H1 (cell line): Measurements from ENCODE around the gene SLC4A11. TPM values are rescaled to one million over a fixed set of nuclear protein-coding genes. Genes with fewer than 3 reads are reported as not detected.
"Not testable (repeated sequence)": the region's sequence is repeated elsewhere in the genome, so short reads cannot be mapped to it uniquely, and the experiment has no call there.

Source experiments
- CTCF ChIA-PET: fragments of 300-600 bp; sonication (Branson Sonifier 250); formaldehyde crosslinking; loops from one replicate; lab custom pipeline; 2021; ENCODE audit not compliant: partially characterized antibody; lab: Charles Lee
- POLR2A ChIA-PET: fragments of 300-600 bp; sonication (Branson Sonifier 250); formaldehyde crosslinking; loops from one replicate; lab custom pipeline; 2021; ENCODE audit warnings: inconsistent platforms; ENCODE audit not compliant: partially characterized antibody; lab: Charles Lee
- DNase-seq, 2 experiments: peaks; one replicate each; pipeline versions ENCODE4 v3.0.0 to v3.0.0-alpha.2; 2010 to 2022; ENCODE audit warnings: low spot score in 2 of 2, low read depth in 1 of 2, mixed read lengths in 1 of 2
- FAIRE-seq: peaks from 2 replicates; lab custom pipeline; 2011; peaks lifted over from hg19 to GRCh38; lab: Jason Lieb, UNC
- H2AFZ ChIP-seq: 2 replicates; pipeline ENCODE4 v1.8.1; 2012; ENCODE audit warnings: low read length, inconsistent platforms
- H2AK5ac ChIP-seq: 2 replicates; pipeline ENCODE4 v1.6.1; 2013; ENCODE audit warnings: low read depth, low read length
- H2BK120ac ChIP-seq: replicated peaks from 2 replicates; pipeline ENCODE3; 2013; ENCODE audit warnings: low read depth, low read length, inconsistent platforms
- H2BK12ac ChIP-seq: 2 replicates; pipeline ENCODE4 v1.6.1; 2013; ENCODE audit warnings: low read depth, low read length
- H2BK15ac ChIP-seq: 2 replicates; pipeline ENCODE4 v1.6.1; 2013; ENCODE audit warnings: low read length
- H2BK20ac ChIP-seq: 2 replicates; pipeline ENCODE4 v1.6.1; 2013; ENCODE audit warnings: low read length
- H2BK5ac ChIP-seq: 2 replicates; pipeline ENCODE4 v1.6.1; 2013; ENCODE audit warnings: low read depth, low read length
- H3K14ac ChIP-seq: 2 replicates; pipeline ENCODE4 v1.6.1; 2013; ENCODE audit warnings: inconsistent platforms; ENCODE audit not compliant: insufficient read length
- H3K18ac ChIP-seq: 2 replicates; pipeline ENCODE4 v1.6.1; 2013; ENCODE audit warnings: low read length; ENCODE audit errors: extremely low read depth
- H3K23ac ChIP-seq: 2 replicates; pipeline ENCODE4 v1.6.1; 2013; ENCODE audit warnings: inconsistent platforms; ENCODE audit not compliant: insufficient read length
- H3K23me2 ChIP-seq: 2 replicates; pipeline ENCODE4 v1.6.1; 2013; ENCODE audit warnings: low read depth, low read length
- H3K27ac ChIP-seq: 2 replicates; pipeline ENCODE4 v1.6.1; 2011; ENCODE audit warnings: low read depth, low read length, inconsistent platforms
- H3K27me3 ChIP-seq, 4 experiments: replicated peaks in 1 of 4; 1 replicate in 1 of 4; 2 replicates in 3 of 4; pipeline versions ENCODE4 v1.6.1 to v1.8.1; 2011 to 2013; ENCODE audit warnings: low read length in 3 of 4, mild to moderate bottlenecking in 3 of 4, inconsistent platforms in 2 of 4, mixed read lengths in 2 of 4, moderate library complexity in 1 of 4; ENCODE audit not compliant: control insufficient read depth in 3 of 4, insufficient read depth in 3 of 4; ENCODE audit errors: extremely low read depth in 1 of 4
- H3K36me3 ChIP-seq, 4 experiments: 2 replicates each; pipeline versions ENCODE4 v1.6.1 to v1.8.1; 2011 to 2013; ENCODE audit warnings: mild to moderate bottlenecking in 4 of 4, low read length in 3 of 4, moderate library complexity in 2 of 4, control low read depth in 1 of 4, inconsistent platforms in 1 of 4; ENCODE audit not compliant: insufficient read depth in 4 of 4, control insufficient read depth in 2 of 4
- H3K4ac ChIP-seq: replicated peaks from 2 replicates; pipeline ENCODE3; 2013; ENCODE audit warnings: low read length, low read depth, mixed read lengths, inconsistent platforms; ENCODE audit not compliant: insufficient read length
- H3K4me1 ChIP-seq, 4 experiments: replicated peaks in 1 of 4; 1 replicate in 1 of 4; 2 replicates in 3 of 4; pipeline versions ENCODE4 v1.6.1 to v1.8.1; 2011 to 2013; ENCODE audit warnings: low read length in 3 of 4, inconsistent platforms in 2 of 4, mixed read lengths in 1 of 4; ENCODE audit not compliant: insufficient read depth in 4 of 4, control insufficient read depth in 3 of 4
- H3K4me2 ChIP-seq, 2 experiments: 2 replicates each; pipeline versions ENCODE4 v1.6.1 to v1.8.1; 2011 to 2013; ENCODE audit warnings: low read depth in 2 of 2, low read length in 2 of 2, control low read depth in 1 of 2, inconsistent platforms in 1 of 2, mild to moderate bottlenecking in 1 of 2; ENCODE audit not compliant: insufficient read depth in 1 of 2
- H3K4me3 ChIP-seq, 4 experiments: fragments of 200-600, 300-600 bp in 1 of 4; sonication (generic), shearing (Covaris generic), sonication (Bioruptor Twin) in 1 of 4; 2 replicates each; pipeline versions ENCODE4 v1.5.1 to v1.8.1; 2011 to 2016; ENCODE audit warnings: low read length in 4 of 4, low read depth in 3 of 4, control low read depth in 2 of 4, inconsistent platforms in 2 of 4, mild to moderate bottlenecking in 2 of 4, mixed read lengths in 1 of 4, moderate library complexity in 1 of 4; ENCODE audit not compliant: insufficient read depth in 2 of 4; ENCODE audit errors: extremely low read depth in 1 of 4
- H3K56ac ChIP-seq: replicated peaks from 2 replicates; pipeline ENCODE3; 2013; ENCODE audit warnings: low read depth, mild to moderate bottlenecking, mixed read lengths, low read length, inconsistent platforms; ENCODE audit not compliant: insufficient read length
- H3K79me1 ChIP-seq: 2 replicates; pipeline ENCODE4 v1.6.1; 2013; ENCODE audit warnings: low read depth, low read length, control low read depth
- H3K79me2 ChIP-seq, 2 experiments: 2 replicates each; pipeline versions ENCODE4 v1.6.1 to v1.8.1; 2012 to 2013; ENCODE audit warnings: low read length in 2 of 2, mild to moderate bottlenecking in 2 of 2, inconsistent platforms in 1 of 2; ENCODE audit not compliant: insufficient read depth in 2 of 2, control insufficient read depth in 1 of 2
- H3K9ac ChIP-seq, 4 experiments: replicated peaks in 1 of 4; 1 replicate in 1 of 4; 2 replicates in 3 of 4; pipeline versions ENCODE4 v1.6.1 to v1.8.1; 2011 to 2013; ENCODE audit warnings: low read depth in 3 of 4, low read length in 3 of 4, control low read depth in 2 of 4, mild to moderate bottlenecking in 2 of 4, moderate library complexity in 2 of 4, inconsistent platforms in 1 of 4; ENCODE audit errors: extremely low read depth in 1 of 4
- H3K9me3 ChIP-seq, 2 experiments: 2 replicates each; pipeline versions ENCODE4 v1.6.1 to v1.8.1; 2012 to 2013; ENCODE audit warnings: mild to moderate bottlenecking in 2 of 2, moderate library complexity in 2 of 2, control low read depth in 1 of 2, inconsistent platforms in 1 of 2, low read depth in 1 of 2, low read length in 1 of 2, mixed read lengths in 1 of 2; ENCODE audit not compliant: insufficient read depth in 2 of 2
- H4K20me1 ChIP-seq, 2 experiments: replicated peaks in 1 of 2; 2 replicates each; pipeline versions ENCODE3 to v1.8.1; 2011 to 2013; ENCODE audit warnings: inconsistent platforms in 2 of 2, low read length in 2 of 2, mild to moderate bottlenecking in 1 of 2; ENCODE audit not compliant: insufficient read depth in 2 of 2, control insufficient read depth in 1 of 2
- H4K5ac ChIP-seq: 2 replicates; pipeline ENCODE4 v1.6.1; 2013; ENCODE audit warnings: low read length, low read depth, mixed read lengths, inconsistent platforms; ENCODE audit not compliant: insufficient read length
- H4K8ac ChIP-seq: 2 replicates; pipeline ENCODE4 v1.8.0; 2013; ENCODE audit warnings: mild to moderate bottlenecking, moderate library complexity, low read length, inconsistent platforms; ENCODE audit not compliant: insufficient read depth; ENCODE audit errors: extremely low read depth
- H4K91ac ChIP-seq: replicated peaks from 2 replicates; pipeline ENCODE3; 2013; ENCODE audit warnings: low read length, mixed read lengths, inconsistent platforms; ENCODE audit not compliant: insufficient read length
- CBX8 ChIP-seq: fragments of 300-800, 300-1000 bp; sonication (generic); IDR thresholded peaks from 2 replicates; pipeline ENCODE4 v1.7.1; 2016; ENCODE audit warnings: low read depth, low read length, borderline replicate concordance
- EP300 ChIP-seq, 2 experiments: IDR thresholded peaks; 1 replicate in 1 of 2; 2 replicates in 1 of 2; pipeline ENCODE4 v1.6.1; 2011 to 2012; ENCODE audit warnings: low read depth in 2 of 2, low read length in 2 of 2, mild to moderate bottlenecking in 2 of 2, borderline replicate concordance in 1 of 2, inconsistent platforms in 1 of 2, moderate library complexity in 1 of 2
- GABPA ChIP-seq: IDR thresholded peaks from 2 replicates; pipeline ENCODE4 v1.6.1; 2011; ENCODE audit warnings: mild to moderate bottlenecking, low read length, moderate library complexity, borderline replicate concordance; ENCODE audit not compliant: insufficient read depth
- WGBS, 2 experiments: shearing (Covaris generic) in 1 of 2; methylation state at CpG; one replicate each; pipeline versions ENCODE4 v1.1.6 to v1.1.7; 2013 to 2015; ENCODE audit warnings: low lambda C conversion rate in 2 of 2, mixed read lengths in 2 of 2, inconsistent platforms in 1 of 2, low coverage in 1 of 2, missing lambda C conversion rate in 1 of 2; ENCODE audit not compliant: insufficient replicate concordance in 2 of 2, insufficient coverage in 1 of 2, insufficient read length in 1 of 2; ENCODE audit errors: extremely low coverage in 1 of 2, missing lambda C conversion rate in 1 of 2; 5-methylcytosine and 5-hydroxymethylcytosine counted together
- polyA plus RNA-seq, 7 experiments: library from polyadenylated mRNA; depleted of rRNA in 3 of 7; stranded (reverse) in 5 of 7; unstranded in 2 of 7; fragments of >200 nt in 5 of 7; fragments of 200-250 nt in 2 of 7; gene quantifications; 1 replicate in 5 of 7; 2 replicates in 1 of 7; 4 replicates in 1 of 7; pipeline versions ENCODE4 v1.2.1 to v1.2.3, GENCODE V29; 2011 to 2013; ENCODE audit warnings: missing spikeins in 2 of 7, mixed read lengths in 2 of 7
- total RNA-seq: library from RNA; stranded (reverse); fragmentation: NEBNext Ultra II Directional; extraction: Animal tissue kit (Norgen Biotek cat#: 25700); gene quantifications from 2 replicates; pipeline ENCODE4 v1.2.1, GENCODE V29; 2021
- TF ChIP-seq, protein P1 (sequence below): IDR thresholded peaks from 2 replicates; pipeline ENCODE4 v1.6.1; 2011; ENCODE audit warnings: low read depth, mild to moderate bottlenecking, low read length; ENCODE audit not compliant: insufficient read depth

Gene SLC4A11
- total and polyA plus RNA-seq, 2 of the 8 experiments (the other 6 are each of a cell fraction or from before 2014, with no cell fraction given), result 11.9 to 32.3 TPM

GRCh38 chr20:3218307-3218988 is 20.5 kb downstream of the SLC4A11 start (continued):
- peak; percentile 77 for TF ChIP-seq GABPA
- peak in 1 of 2 experiments; percentile 19; a peak in 1 of 3 replicates for TF ChIP-seq EP300 (IDR thresholded peaks at IDR 0.05; ENCODE audit: borderline replicate concordance in 1 of 2, low read depth in 2 of 2, low read length in 2 of 2)
- TF ChIP-seq CBX8, result no peak
- TF ChIP-seq, protein P1, sequence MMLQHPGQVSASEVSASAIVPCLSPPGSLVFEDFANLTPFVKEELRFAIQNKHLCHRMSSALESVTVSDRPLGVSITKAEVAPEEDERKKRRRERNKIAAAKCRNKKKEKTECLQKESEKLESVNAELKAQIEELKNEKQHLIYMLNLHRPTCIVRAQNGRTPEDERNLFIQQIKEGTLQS, result no peak

GRCh38 chr20:3215359-3215917 is 23.6 kb downstream of the SLC4A11 start:
- H3K4me1 ChIP-seq, H3K4me3 ChIP-seq, H3K18ac ChIP-seq, H3K79me2 ChIP-seq, H2BK12ac ChIP-seq, H3K27me3 ChIP-seq, H2AK5ac ChIP-seq, H4K8ac ChIP-seq, H4K20me1 ChIP-seq, H4K91ac ChIP-seq, H2BK20ac ChIP-seq, H2BK5ac ChIP-seq, FAIRE-seq, H3K4me2 ChIP-seq, H3K9ac ChIP-seq, H2BK120ac ChIP-seq, H3K23me2 ChIP-seq, H3K9me3 ChIP-seq, H2AFZ ChIP-seq, H3K23ac ChIP-seq, H3K56ac ChIP-seq, H3K27ac ChIP-seq, H3K79me1 ChIP-seq, H4K5ac ChIP-seq, H3K4ac ChIP-seq, H2BK15ac ChIP-seq, H3K14ac ChIP-seq, DNase-seq: not testable (repeated sequence)
- peaks cover 4 to 24% (median 14%) of the 10 kb centered on the region in 4 experiments; a peak in 7 of 8 replicates for H3K36me3 ChIP-seq
- WGBS, 2 experiments, result 91% methylated on average over 7 of the region's 7 CpGs; no CpG with 5 or more reads in 1 of the 2 experiments
- POLR2A ChIA-PET, result interaction anchor here (0.9 to 1.2 kb wide), 2 partner anchors 10 to 39 kb away, joined by 3 to 4 read pairs; no protein-coding TSS in a partner anchor
- CTCF ChIA-PET, result interaction anchor here (0.8 to 1.7 kb wide), 6 partner anchors 35 to 146 kb away, joined by 3 to 4 read pairs (median 3); no protein-coding TSS in a partner anchor
